CD14-positive monocyte (primary cell): ENCODE measurements around the gene PMP22. TPM values are rescaled to one million over a fixed set of nuclear protein-coding genes. Genes with fewer than 3 reads are reported as not detected.

Source experiments
- DNase-seq, 3 donors: peaks; one replicate each; pipeline ENCODE4 v3.0.0-alpha.2; 2011 to 2022
- H2AFZ ChIP-seq: 2 replicates; pipeline ENCODE4 v1.6.0; 2012; ENCODE audit warnings: mild to moderate bottlenecking, low read depth, low read length, inconsistent platforms; ENCODE audit not compliant: insufficient read depth, poor library complexity, severe bottlenecking
- H3K27ac ChIP-seq, 2 donors: 1 replicate in 1 of 2; 2 replicates in 1 of 2; pipeline ENCODE4 v1.5.1; 2012 to 2013; ENCODE audit warnings: low read length in 2 of 2, control low read depth in 1 of 2, inconsistent platforms in 1 of 2, low read depth in 1 of 2, mild to moderate bottlenecking in 1 of 2
- H3K27me3 ChIP-seq, 2 donors: one replicate each; pipeline versions ENCODE4 v1.6.0 to v1.6.1; 2011 to 2013; ENCODE audit warnings: low read length in 2 of 2; ENCODE audit not compliant: control insufficient read depth in 2 of 2, insufficient read depth in 2 of 2
- H3K36me3 ChIP-seq, 2 donors: replicated peaks in 1 of 2; 1 replicate in 1 of 2; 2 replicates in 1 of 2; pipeline versions ENCODE4 v1.5.1 to v1.6.1; 2012 to 2013; ENCODE audit warnings: low read length in 2 of 2, control low read depth in 1 of 2, inconsistent platforms in 1 of 2, mild to moderate bottlenecking in 1 of 2; ENCODE audit not compliant: insufficient read depth in 2 of 2, control insufficient read depth in 1 of 2
- H3K4me1 ChIP-seq, 2 donors: 1 replicate in 1 of 2; 2 replicates in 1 of 2; pipeline versions ENCODE4 v1.5.1 to v1.6.1; 2012 to 2013; ENCODE audit warnings: low read length in 2 of 2, control low read depth in 1 of 2, inconsistent platforms in 1 of 2, mild to moderate bottlenecking in 1 of 2, moderate library complexity in 1 of 2; ENCODE audit not compliant: insufficient read depth in 2 of 2, control insufficient read depth in 1 of 2
- H3K4me2 ChIP-seq: replicated peaks from 2 replicates; pipeline ENCODE3; 2012; ENCODE audit warnings: low read length, moderate library complexity, mild to moderate bottlenecking; ENCODE audit not compliant: poor library complexity, severe bottlenecking; ENCODE audit errors: extremely low read depth
- H3K4me3 ChIP-seq, 3 experiments: fragments of 200-600 bp in 1 of 3; sonication (generic) in 1 of 3; replicated peaks in 1 of 3; 1 replicate in 2 of 3; 2 replicates in 1 of 3; pipeline ENCODE4 v1.5.1; 2011 to 2013; ENCODE audit warnings: low read length in 3 of 3, mild to moderate bottlenecking in 3 of 3, control low read depth in 2 of 3, low read depth in 2 of 3, inconsistent platforms in 1 of 3, moderate library complexity in 1 of 3
- H3K79me2 ChIP-seq: 2 replicates; pipeline ENCODE4 v1.6.0; 2012; ENCODE audit warnings: mild to moderate bottlenecking, control low read depth, inconsistent platforms, low read length, moderate library complexity; ENCODE audit not compliant: insufficient read depth
- H3K9ac ChIP-seq: 2 replicates; pipeline ENCODE4 v1.6.0; 2017; ENCODE audit warnings: low read length, mild to moderate bottlenecking; ENCODE audit not compliant: insufficient read depth, poor library complexity, severe bottlenecking
- H3K9me3 ChIP-seq, 2 donors: replicated peaks in 1 of 2; 1 replicate in 1 of 2; 2 replicates in 1 of 2; pipeline versions ENCODE4 v1.5.1 to v1.6.1; 2012 to 2013; ENCODE audit warnings: low read length in 2 of 2, control low read depth in 1 of 2; ENCODE audit not compliant: control insufficient read depth in 1 of 2, insufficient read depth in 1 of 2
- H4K20me1 ChIP-seq: 2 replicates; pipeline ENCODE4 v1.6.0; 2012; ENCODE audit warnings: mild to moderate bottlenecking, low read length, control low read depth, moderate library complexity; ENCODE audit not compliant: insufficient read depth
- H3K27ac Mint-ChIP-seq, 7 donors: one replicate each; pipeline ENCODE4 v1.8.0; 2020; ENCODE audit warnings: mild to moderate bottlenecking in 7 of 7, mixed read lengths in 7 of 7, moderate library complexity in 6 of 7, inconsistent platforms in 2 of 7
- H3K27me3 Mint-ChIP-seq, 3 donors: one replicate each; pipeline ENCODE4 v1.8.0; 2021 to 2022; ENCODE audit warnings: low read depth in 3 of 3, mild to moderate bottlenecking in 3 of 3, mixed read lengths in 3 of 3, moderate library complexity in 3 of 3, inconsistent platforms in 1 of 3
- H3K36me3 Mint-ChIP-seq, 2 donors: one replicate each; pipeline ENCODE4 v1.8.0; 2020; ENCODE audit warnings: mixed read lengths in 2 of 2, inconsistent platforms in 1 of 2, mild to moderate bottlenecking in 1 of 2
- H3K4me1 Mint-ChIP-seq: one replicate; pipeline ENCODE4 v1.8.0; 2020; ENCODE audit warnings: mild to moderate bottlenecking, mixed read lengths
- H3K4me3 Mint-ChIP-seq, 2 donors: one replicate each; pipeline ENCODE4 v1.8.0; 2020; ENCODE audit warnings: mild to moderate bottlenecking in 2 of 2, mixed read lengths in 2 of 2, moderate library complexity in 1 of 2
- H3K9me3 Mint-ChIP-seq, 7 donors: one replicate each; pipeline ENCODE4 v1.8.0; 2020 to 2022; ENCODE audit warnings: mixed read lengths in 7 of 7, mild to moderate bottlenecking in 6 of 7, moderate library complexity in 6 of 7, inconsistent platforms in 2 of 7
- WGBS: methylation state at CpG from one replicate; pipeline ENCODE4 v1.1.5; 2013; ENCODE audit warnings: missing lambda C conversion rate; ENCODE audit not compliant: insufficient coverage; 5-methylcytosine and 5-hydroxymethylcytosine counted together
- intact Hi-C, 2 donors: fragments of 100-400 bp; cut with micrococcal nuclease; formaldehyde crosslinking; loops; one replicate each; pipeline versions ENCODE4 v1.15.0 to v1.15.1; 2023
- polyA plus RNA-seq, 3 donors: library from polyadenylated mRNA; depleted of rRNA in 1 of 3; unstranded in 2 of 3; stranded (reverse) in 1 of 3; fragments of 300-500 nt in 2 of 3; fragments of >200 nt in 1 of 3; fragmentation: Illumina TruSeq in 2 of 3; gene quantifications; 1 replicate in 2 of 3; 2 replicates in 1 of 3; pipeline ENCODE4 v1.2.3, GENCODE V29; 2012 to 2021
- TF ChIP-seq, protein P1 (sequence below): fragments of 200-600 bp; IDR thresholded peaks from one replicate; pipeline ENCODE4 v1.8.0; 2022; ENCODE audit warnings: antibody characterized with exemption, mild to moderate bottlenecking

The PMP22 gene
- polyA plus RNA-seq, 3 donors = 1.2 to 3.9 (median 1.3) TPM

DNA sequence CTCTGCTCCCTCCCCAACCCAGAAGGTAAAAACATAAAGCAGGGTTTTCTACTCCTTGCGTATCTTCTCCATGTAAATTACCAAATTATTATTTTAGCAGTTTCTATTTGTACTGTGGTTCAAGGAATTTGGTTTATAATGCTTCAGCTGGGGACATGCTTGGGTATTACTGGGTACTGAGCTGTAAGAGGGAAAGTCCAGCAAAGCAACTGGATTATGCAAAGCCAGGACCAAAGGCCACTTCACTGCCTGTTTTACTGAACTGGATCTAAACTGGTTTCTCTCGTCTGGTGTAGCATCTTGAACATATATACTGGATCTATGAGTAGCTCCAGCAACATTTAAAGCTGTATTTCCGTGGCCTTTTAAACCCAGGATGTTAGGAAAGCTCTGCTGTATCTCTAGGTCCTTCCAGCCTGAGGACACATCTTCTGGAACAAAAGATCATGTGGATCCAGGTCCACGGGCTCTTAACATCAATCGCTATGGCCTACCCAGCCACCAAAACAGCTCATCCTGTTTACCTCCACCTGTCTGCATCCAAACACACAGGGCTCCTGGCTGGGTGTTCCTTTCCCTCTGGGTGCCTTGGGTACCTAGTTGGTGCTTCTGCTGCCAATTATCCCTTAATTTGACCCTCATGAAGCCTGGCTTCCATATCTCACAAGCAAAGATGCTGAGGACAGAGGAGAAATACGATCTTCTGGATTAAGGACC lies 7.2 kb downstream of the PMP22 start:
- peaks cover 0 to 8% (median 1%) of the 10 kb centered on the region in 7 donors for H3K9me3 Mint-ChIP-seq
- TF ChIP-seq, protein P1, sequence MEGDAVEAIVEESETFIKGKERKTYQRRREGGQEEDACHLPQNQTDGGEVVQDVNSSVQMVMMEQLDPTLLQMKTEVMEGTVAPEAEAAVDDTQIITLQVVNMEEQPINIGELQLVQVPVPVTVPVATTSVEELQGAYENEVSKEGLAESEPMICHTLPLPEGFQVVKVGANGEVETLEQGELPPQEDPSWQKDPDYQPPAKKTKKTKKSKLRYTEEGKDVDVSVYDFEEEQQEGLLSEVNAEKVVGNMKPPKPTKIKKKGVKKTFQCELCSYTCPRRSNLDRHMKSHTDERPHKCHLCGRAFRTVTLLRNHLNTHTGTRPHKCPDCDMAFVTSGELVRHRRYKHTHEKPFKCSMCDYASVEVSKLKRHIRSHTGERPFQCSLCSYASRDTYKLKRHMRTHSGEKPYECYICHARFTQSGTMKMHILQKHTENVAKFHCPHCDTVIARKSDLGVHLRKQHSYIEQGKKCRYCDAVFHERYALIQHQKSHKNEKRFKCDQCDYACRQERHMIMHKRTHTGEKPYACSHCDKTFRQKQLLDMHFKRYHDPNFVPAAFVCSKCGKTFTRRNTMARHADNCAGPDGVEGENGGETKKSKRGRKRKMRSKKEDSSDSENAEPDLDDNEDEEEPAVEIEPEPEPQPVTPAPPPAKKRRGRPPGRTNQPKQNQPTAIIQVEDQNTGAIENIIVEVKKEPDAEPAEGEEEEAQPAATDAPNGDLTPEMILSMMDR = no peak
- peaks cover 44 to 66% (median 46%) of the 10 kb centered on the region in 3 donors for H3K27me3 Mint-ChIP-seq
- no peak for DNase-seq
- WGBS = 95% methylated on average over 5 of the region's 6 CpGs
- peak overlapping the region in 1 of 2 donors; percentile 48 for H3K4me3 Mint-ChIP-seq
- Histone ChIP-seq H4K20me1 (no peaks in the 10 kb centered on the region), H3K4me3 (no peak overlapping the region), H3K9me3 (peaks cover 0 to 9% of the 10 kb centered on the region in 2 donors), H3K27ac (no peak overlapping the region), H3K27me3 (peaks cover 14 to 31% of the 10 kb centered on the region in 2 donors), H3K36me3 (no peaks in the 10 kb centered on the region), H3K4me2 (no peak overlapping the region), H3K4me1 (peaks cover 37 to 38% of the 10 kb centered on the region in 2 donors), H3K79me2 (no peaks in the 10 kb centered on the region), H2AFZ (no peak overlapping the region), H3K9ac (no peak overlapping the region)
- peaks cover 6 to 7% of the 10 kb centered on the region in 2 donors for H3K36me3 Mint-ChIP-seq
- peaks cover 44% of the 10 kb centered on the region for H3K4me1 Mint-ChIP-seq
- no peak overlapping the region for H3K27ac Mint-ChIP-seq
- intact Hi-C loops = no loop called here

DNA sequence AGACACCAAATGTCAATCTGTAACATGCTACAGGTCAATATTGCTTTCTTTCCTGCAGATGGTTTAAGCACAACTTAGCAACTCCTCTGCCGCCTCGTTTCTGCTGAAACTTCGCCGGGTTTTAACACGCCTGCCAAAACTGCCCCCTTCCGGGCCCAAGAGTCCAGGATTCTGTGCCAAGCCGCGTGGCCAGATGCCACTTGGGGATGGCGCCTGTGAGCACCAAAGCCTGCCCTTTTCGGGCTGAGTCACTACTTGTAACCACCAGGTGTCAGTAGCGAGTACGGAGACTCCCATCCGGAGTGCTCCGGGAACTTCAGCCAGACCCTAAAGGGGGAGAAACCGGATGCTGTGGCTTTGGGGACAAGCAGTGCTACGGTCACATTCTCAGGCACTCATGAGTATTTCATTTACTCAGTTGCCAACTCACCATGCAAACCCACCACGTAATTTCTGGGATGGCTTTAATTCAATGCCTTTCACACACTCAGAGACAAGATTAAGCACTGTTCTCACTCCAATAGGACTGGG lies 7.8 kb downstream of the PMP22 start:
- intact Hi-C loops = no loop called here
- H3K4me3 ChIP-seq = no peak overlapping the region
- H2AFZ ChIP-seq = peak overlapping the region; percentile 8
- H3K4me1 Mint-ChIP-seq = peaks cover 38% of the 10 kb centered on the region
- no peaks in the 10 kb centered on the region for H3K79me2 ChIP-seq
- no peaks in the 10 kb centered on the region for H3K36me3 ChIP-seq
- peak overlapping the region; percentile 33 for H3K4me2 ChIP-seq
- DNase-seq = peak; percentile 50 to 79 (median 70)
- TF ChIP-seq, protein P1 = peak; percentile 95
- peaks cover 0 to 7% (median 1%) of the 10 kb centered on the region in 7 donors for H3K9me3 Mint-ChIP-seq
- WGBS = 0% methylated on average over 17 of the region's 17 CpGs
- peak overlapping the region; percentile 48 to 87 for H3K4me3 Mint-ChIP-seq
- peaks cover 5 to 8% of the 10 kb centered on the region in 2 donors for H3K36me3 Mint-ChIP-seq
- H3K9me3 ChIP-seq = peaks cover 0 to 5% of the 10 kb centered on the region in 2 donors
- H3K4me1 ChIP-seq = peaks cover 31 to 32% of the 10 kb centered on the region in 2 donors
- H4K20me1 ChIP-seq = no peaks in the 10 kb centered on the region
- no peak overlapping the region for H3K9ac ChIP-seq
- H3K27ac ChIP-seq = no peak overlapping the region
- peaks cover 38 to 60% (median 40%) of the 10 kb centered on the region in 3 donors for H3K27me3 Mint-ChIP-seq
- peaks cover 10 to 25% of the 10 kb centered on the region in 2 donors for H3K27me3 ChIP-seq
- peak overlapping the region in 2 of 7 donors; percentile 25 to 37 for H3K27ac Mint-ChIP-seq
